SU-DHL-6 (cell line): Measurements from ENCODE around the gene MIB2.

Experiments
- H2AFZ ChIP-seq: fragments of 200-600 bp; sonication (generic); 2 replicates; pipeline ENCODE4 v1.6.1; 2014; ENCODE audit warnings: low read depth, mild to moderate bottlenecking, moderate library complexity, mixed read lengths, antibody characterized with exemption, low read length; ENCODE audit not compliant: severe bottlenecking
- H3F3A ChIP-seq: fragments of 200-600 bp; shearing (Covaris generic); 2 replicates; pipeline ENCODE4 v1.6.0; 2016; ENCODE audit warnings: antibody characterized with exemption, mild to moderate bottlenecking; ENCODE audit not compliant: insufficient read depth
- H3K27ac ChIP-seq: fragments of 200-600 bp; sonication (generic); 2 replicates; pipeline ENCODE4 v1.5.1; 2016; ENCODE audit warnings: low read depth, mild to moderate bottlenecking, low read length, moderate library complexity, mixed read lengths
- H3K27me3 ChIP-seq: fragments of 200-600 bp; sonication (generic), shearing (Covaris generic); 2 replicates; pipeline ENCODE4 v1.6.0; 2014; ENCODE audit warnings: mild to moderate bottlenecking, low read length
- H3K36me3 ChIP-seq: fragments of 200-600 bp; sonication (generic); 2 replicates; pipeline ENCODE4 v1.6.1; 2014; ENCODE audit warnings: mild to moderate bottlenecking, low read length, mixed read lengths
- H3K4me2 ChIP-seq: fragments of 300-600, 200-600 bp; shearing (Covaris generic), sonication (generic); 2 replicates; pipeline ENCODE4 v1.6.0; 2014; ENCODE audit warnings: low read length, low read depth, mild to moderate bottlenecking; ENCODE audit not compliant: poor library complexity, severe bottlenecking
- H3K4me3 ChIP-seq: fragments of 200-600 bp; sonication (generic); 2 replicates; pipeline ENCODE4 v1.5.1; 2014; ENCODE audit warnings: antibody characterized with exemption, low read length, mild to moderate bottlenecking, mixed read lengths; ENCODE audit not compliant: insufficient read depth, poor library complexity, severe bottlenecking
- H3K79me2 ChIP-seq: fragments of 200-600 bp; sonication (generic); 2 replicates; pipeline ENCODE4 v1.6.1; 2014; ENCODE audit warnings: mild to moderate bottlenecking, low read length, moderate library complexity; ENCODE audit not compliant: insufficient read depth
- H3K9ac ChIP-seq: fragments of 200-600 bp; sonication (generic); 2 replicates; pipeline ENCODE4 v1.7.0; 2014; ENCODE audit warnings: mild to moderate bottlenecking, low read length
- H3K9me2 ChIP-seq: fragments of 200-600 bp; sonication (generic); replicated peaks from 2 replicates; pipeline ENCODE4 v1.6.1; 2014; ENCODE audit warnings: low read length; ENCODE audit not compliant: insufficient read depth
- H3K9me3 ChIP-seq: fragments of 200-600 bp; sonication (generic); 2 replicates; pipeline ENCODE4 v1.6.1; 2014; ENCODE audit warnings: low read length, mixed read lengths; ENCODE audit not compliant: insufficient read depth
- H4K20me1 ChIP-seq: fragments of 200-600 bp; sonication (generic); 2 replicates; pipeline ENCODE4 v1.6.1; 2014; ENCODE audit warnings: low read depth, mild to moderate bottlenecking, antibody characterized with exemption, low read length, moderate library complexity, mixed read lengths
- CTCF ChIP-seq: fragments of 200-600 bp; sonication (generic); IDR thresholded peaks from one replicate; pipeline ENCODE4 v1.5.1; 2017; ENCODE audit warnings: antibody characterized with exemption, mild to moderate bottlenecking, low read length, moderate library complexity; ENCODE audit not compliant: insufficient read depth, poor library complexity, severe bottlenecking
- EZH2phosphoT487 ChIP-seq: fragments of 200-600 bp; sonication (generic), shearing (Covaris generic); conservative IDR thresholded peaks from 2 replicates; pipeline ENCODE4 v1.6.1; 2018; ENCODE audit warnings: mild to moderate bottlenecking, antibody characterized with exemption, low read length, moderate library complexity, mixed read lengths

MIB2 gene

GRCh38 chr1:1569341-1569740, 46.0 kb upstream of the MIB2 start:
- H3K27ac ChIP-seq: no peak overlapping the region
- H3K4me2 ChIP-seq: no peak overlapping the region
- H2AFZ ChIP-seq: no peak overlapping the region
- H3K4me3 ChIP-seq: no peak overlapping the region
- H3K9me3 ChIP-seq: no peaks in the 10 kb centered on the region
- H3F3A ChIP-seq: no peaks in the 10 kb centered on the region
- H3K9me2 ChIP-seq: no peaks in the 10 kb centered on the region
- TF ChIP-seq EZH2phosphoT487: no peak
- no peak for TF ChIP-seq CTCF
- peaks cover 29% of the 10 kb centered on the region for H4K20me1 ChIP-seq
- H3K36me3 ChIP-seq: no peaks in the 10 kb centered on the region; the same call in 1 of the 2 replicates
- H3K9ac ChIP-seq: no peak overlapping the region
- peaks cover 98% of the 10 kb centered on the region for H3K79me2 ChIP-seq
- no peaks in the 10 kb centered on the region for H3K27me3 ChIP-seq

- no peak for TF ChIP-seq EZH2phosphoT487
- TF ChIP-seq CTCF: no peak
- Histone ChIP-seq H3K9me3 (no peaks in the 10 kb centered on the region), H3K9me2 (no peaks in the 10 kb centered on the region), H2AFZ (peak overlapping the region; percentile 68), H3K4me2 (peak overlapping the region; percentile 93), H3K27ac (peak overlapping the region; percentile 61), H3K79me2 (peaks cover 52% of the 10 kb centered on the region), H3F3A (no peaks in the 10 kb centered on the region), H4K20me1 (peaks cover 16% of the 10 kb centered on the region), H3K36me3 (no peaks in the 10 kb centered on the region), H3K4me3 (peak overlapping the region; percentile 95), H3K27me3 (no peaks in the 10 kb centered on the region), H3K9ac (peak overlapping the region; percentile 100)
These were observed 41.2 kb upstream of the MIB2 start for GRCh38 chr1:1573843-1574720.

- Histone ChIP-seq H4K20me1 (peaks cover 10% of the 10 kb centered on the region), H3K4me2 (peak within 1 kb of the TSS; percentile 93), H3K9me3 (no peaks in the 10 kb centered on the region), H2AFZ (peak within 1 kb of the TSS; percentile 90), H3K9me2 (no peaks in the 10 kb centered on the region), H3K27me3 (no peaks in the 10 kb centered on the region), H3K36me3 (no peaks in the 10 kb centered on the region), H3K79me2 (peaks cover 44% of the 10 kb centered on the region), H3F3A (no peaks in the 10 kb centered on the region), H3K27ac (peak within 1 kb of the TSS; percentile 61), H3K4me3 (peak within 1 kb of the TSS; percentile 95), H3K9ac (peak within 1 kb of the TSS; percentile 100)
- TF ChIP-seq CTCF (no peak), EZH2phosphoT487 (no peak)
These were observed 40.4 kb upstream of the MIB2 start, which contains the start of gene SSU72 for GRCh38 chr1:1574721-1575537. Gene SSU72, minus strand, starts transcription at chr1:1574863. Its CDS starts 306 bp downstream, at chr1:1574557.
